Measurements from ENCODE around the gene STAT4.
A peak's percentile ranks its signal among the peaks of the same experiment; 100 is the strongest.

Gene STAT4

GRCh38 chr2:191038241-191038725 lies 112.5 kb downstream of the STAT4 start:
- no peak for DNase-seq

GRCh38 chr2:191037351-191037750 lies 113.4 kb downstream of the STAT4 start:
- DNase-seq = no peak

- DNase-seq = no peak
Measured at GRCh38 chr2:191036363-191036762, 114.4 kb downstream of the STAT4 start.

- DNase-seq = no peak
Measured at GRCh38 chr2:191032588-191033429, 118.0 kb downstream of the STAT4 start.

GRCh38 chr2:191031256-191031655 lies 119.5 kb downstream of the STAT4 start:
- no peak for DNase-seq

- no peak for DNase-seq
Measured at GRCh38 chr2:191030521-191031154, 120.2 kb downstream of the STAT4 start.

GRCh38 chr2:191029280-191029950 lies 121.4 kb downstream of the STAT4 start:
- DNase-seq = no peak

GRCh38 chr2:191026377-191026776 lies 124.4 kb downstream of the STAT4 start:
- no peak for DNase-seq

- no peak for DNase-seq
Measured at GRCh38 chr2:191025135-191025534, 125.7 kb downstream of the STAT4 start.

- DNase-seq = no peak
Measured at GRCh38 chr2:191023235-191023679, 127.5 kb downstream of the STAT4 start.

GRCh38 chr2:191020742-191021381 lies 129.9 kb downstream of the STAT4 start:
- no peak for DNase-seq

- peak; percentile 91 for DNase-seq
Measured at GRCh38 chr2:191020221-191020741, 130.5 kb downstream of the STAT4 start.

GRCh38 chr2:191019376-191019775 lies 131.4 kb downstream of the STAT4 start:
- DNase-seq = no peak

GRCh38 chr2:191018643-191019119 lies 132.1 kb downstream of the STAT4 start:
- no peak for DNase-seq

- no peak for DNase-seq
Measured at GRCh38 chr2:191018048-191018447, 132.7 kb downstream of the STAT4 start.

- no peak for DNase-seq
Measured at GRCh38 chr2:191015831-191016230, 135.0 kb downstream of the STAT4 start.

GRCh38 chr2:191015239-191015638 lies 135.6 kb downstream of the STAT4 start:
- DNase-seq = no peak

GRCh38 chr2:191014653-191015020 lies 136.2 kb downstream of the STAT4 start:
- DNase-seq = no peak

- DNase-seq = peak; percentile 95
Measured at GRCh38 chr2:191013932-191014652, 136.7 kb downstream of the STAT4 start, which contains the start of gene STAT1. STAT1 (minus strand) TSS chr2:191014171; CDS start chr2:191010003, 4,168 bp downstream.

GRCh38 chr2:191013682-191013931 lies 137.2 kb downstream of the STAT4 start:
- DNase-seq = no peak

- no peak for DNase-seq
Measured at GRCh38 chr2:191012845-191013681, 137.7 kb downstream of the STAT4 start.
